Loucy (cell line): ENCODE data around the gene HEPN1.

Source experiments
- H2AFZ ChIP-seq: fragments of 200-600 bp; sonication (generic); 2 replicates; pipeline ENCODE4 v1.6.0; 2016; ENCODE audit warnings: antibody characterized with exemption, mild to moderate bottlenecking, low read length, moderate library complexity
- H3F3A ChIP-seq: fragments of 200-600 bp; 2 replicates; pipeline ENCODE4 v1.6.0; 2016; ENCODE audit warnings: antibody characterized with exemption, low read depth, mild to moderate bottlenecking
- H3K27me3 ChIP-seq: fragments of 200-600 bp; sonication (generic); 2 replicates; pipeline ENCODE4 v1.6.1; 2014; ENCODE audit warnings: low read length, mild to moderate bottlenecking; ENCODE audit not compliant: insufficient read depth, poor library complexity, severe bottlenecking
- H3K36me3 ChIP-seq: fragments of 200-600 bp; sonication (generic); 2 replicates; pipeline ENCODE4 v1.6.1; 2016; ENCODE audit warnings: low read length; ENCODE audit not compliant: insufficient read depth
- H3K4me1 ChIP-seq: fragments of 200-600 bp; sonication (generic); 2 replicates; pipeline ENCODE4 v1.5.1; 2014; ENCODE audit warnings: low read length, mild to moderate bottlenecking; ENCODE audit not compliant: insufficient read depth, poor library complexity, severe bottlenecking
- H3K4me2 ChIP-seq: fragments of 200-600 bp; sonication (generic); 2 replicates; pipeline ENCODE4 v1.6.0; 2014; ENCODE audit warnings: antibody characterized with exemption, low read length, low read depth, mild to moderate bottlenecking; ENCODE audit not compliant: poor library complexity, severe bottlenecking
- H3K4me3 ChIP-seq: fragments of 200-600 bp; sonication (generic); 2 replicates; pipeline ENCODE4 v1.5.1; 2014; ENCODE audit warnings: low read length, mild to moderate bottlenecking, mixed read lengths; ENCODE audit not compliant: poor library complexity, severe bottlenecking
- H3K79me2 ChIP-seq: fragments of 200-600 bp; sonication (generic); 2 replicates; pipeline ENCODE4 v1.6.1; 2014; ENCODE audit warnings: low read length; ENCODE audit not compliant: insufficient read depth
- H3K9ac ChIP-seq: fragments of 200-600 bp; sonication (generic); 2 replicates; pipeline ENCODE4 v1.6.0; 2014; ENCODE audit warnings: mild to moderate bottlenecking, low read depth, low read length, moderate library complexity; ENCODE audit not compliant: poor library complexity, severe bottlenecking
- H3K9me2 ChIP-seq: fragments of 200-600 bp; sonication (generic); replicated peaks from 2 replicates; pipeline ENCODE4 v1.6.1; 2016; ENCODE audit warnings: low read depth, low read length, mixed read lengths
- H3K9me3 ChIP-seq: fragments of 200-600 bp; sonication (generic); 2 replicates; pipeline ENCODE4 v1.6.1; 2014; ENCODE audit warnings: mild to moderate bottlenecking, antibody characterized with exemption, low read length, low read depth; ENCODE audit not compliant: insufficient read depth
- H4K20me1 ChIP-seq: fragments of 200-600 bp; sonication (generic); 2 replicates; pipeline ENCODE4 v1.6.0; 2014; ENCODE audit warnings: antibody characterized with exemption, low read length, mild to moderate bottlenecking; ENCODE audit not compliant: insufficient read depth, poor library complexity, severe bottlenecking
- EZH2phosphoT487 ChIP-seq: fragments of 200-600 bp; IDR thresholded peaks from 2 replicates; pipeline ENCODE4 v1.6.1; 2018; ENCODE audit warnings: antibody characterized with exemption, mild to moderate bottlenecking, moderate library complexity, borderline replicate concordance
- TF ChIP-seq, protein P1 (sequence below): fragments of 200-600 bp; sonication (generic); conservative IDR thresholded peaks from 2 replicates; pipeline ENCODE4 v1.5.1; 2014; ENCODE audit warnings: mild to moderate bottlenecking, antibody characterized with exemption, low read length

Gene HEPN1

DNA sequence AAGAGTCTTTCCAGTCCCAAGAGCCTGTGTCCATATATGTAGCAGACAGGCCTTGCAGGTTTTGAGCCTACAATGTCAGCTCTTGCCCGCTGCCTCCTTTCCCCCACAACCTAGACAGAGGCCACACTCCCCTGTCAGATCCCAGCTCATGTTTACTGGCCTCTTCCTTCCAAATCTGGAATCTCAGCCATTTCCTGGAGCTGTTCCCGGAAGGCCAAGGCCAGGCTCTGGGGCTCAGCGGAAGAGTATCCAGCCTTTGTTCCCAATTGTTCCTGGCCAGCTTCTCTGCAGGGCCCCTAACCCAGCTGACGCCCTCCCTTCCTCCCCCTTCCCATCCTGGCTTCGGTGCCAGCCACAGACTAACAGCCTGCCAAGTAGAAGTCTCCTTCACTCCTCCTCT is 20.3 kb upstream of the HEPN1 start:
- H3K27me3 ChIP-seq: peaks cover 16% of the 10 kb centered on the region
- no peak for TF ChIP-seq EZH2phosphoT487
- TF ChIP-seq, protein P1, sequence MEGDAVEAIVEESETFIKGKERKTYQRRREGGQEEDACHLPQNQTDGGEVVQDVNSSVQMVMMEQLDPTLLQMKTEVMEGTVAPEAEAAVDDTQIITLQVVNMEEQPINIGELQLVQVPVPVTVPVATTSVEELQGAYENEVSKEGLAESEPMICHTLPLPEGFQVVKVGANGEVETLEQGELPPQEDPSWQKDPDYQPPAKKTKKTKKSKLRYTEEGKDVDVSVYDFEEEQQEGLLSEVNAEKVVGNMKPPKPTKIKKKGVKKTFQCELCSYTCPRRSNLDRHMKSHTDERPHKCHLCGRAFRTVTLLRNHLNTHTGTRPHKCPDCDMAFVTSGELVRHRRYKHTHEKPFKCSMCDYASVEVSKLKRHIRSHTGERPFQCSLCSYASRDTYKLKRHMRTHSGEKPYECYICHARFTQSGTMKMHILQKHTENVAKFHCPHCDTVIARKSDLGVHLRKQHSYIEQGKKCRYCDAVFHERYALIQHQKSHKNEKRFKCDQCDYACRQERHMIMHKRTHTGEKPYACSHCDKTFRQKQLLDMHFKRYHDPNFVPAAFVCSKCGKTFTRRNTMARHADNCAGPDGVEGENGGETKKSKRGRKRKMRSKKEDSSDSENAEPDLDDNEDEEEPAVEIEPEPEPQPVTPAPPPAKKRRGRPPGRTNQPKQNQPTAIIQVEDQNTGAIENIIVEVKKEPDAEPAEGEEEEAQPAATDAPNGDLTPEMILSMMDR: no peak
- H3K9me3 ChIP-seq: no peaks in the 10 kb centered on the region
- no peak overlapping the region for H2AFZ ChIP-seq
- H3K79me2 ChIP-seq: no peaks in the 10 kb centered on the region
- H4K20me1 ChIP-seq: no peaks in the 10 kb centered on the region
- H3K4me2 ChIP-seq: no peak overlapping the region
- H3K9me2 ChIP-seq: no peaks in the 10 kb centered on the region
- H3K4me1 ChIP-seq: no peaks in the 10 kb centered on the region
- no peaks in the 10 kb centered on the region for H3F3A ChIP-seq
- no peak overlapping the region for H3K4me3 ChIP-seq
- no peak overlapping the region for H3K9ac ChIP-seq
- H3K36me3 ChIP-seq: no peaks in the 10 kb centered on the region

DNA sequence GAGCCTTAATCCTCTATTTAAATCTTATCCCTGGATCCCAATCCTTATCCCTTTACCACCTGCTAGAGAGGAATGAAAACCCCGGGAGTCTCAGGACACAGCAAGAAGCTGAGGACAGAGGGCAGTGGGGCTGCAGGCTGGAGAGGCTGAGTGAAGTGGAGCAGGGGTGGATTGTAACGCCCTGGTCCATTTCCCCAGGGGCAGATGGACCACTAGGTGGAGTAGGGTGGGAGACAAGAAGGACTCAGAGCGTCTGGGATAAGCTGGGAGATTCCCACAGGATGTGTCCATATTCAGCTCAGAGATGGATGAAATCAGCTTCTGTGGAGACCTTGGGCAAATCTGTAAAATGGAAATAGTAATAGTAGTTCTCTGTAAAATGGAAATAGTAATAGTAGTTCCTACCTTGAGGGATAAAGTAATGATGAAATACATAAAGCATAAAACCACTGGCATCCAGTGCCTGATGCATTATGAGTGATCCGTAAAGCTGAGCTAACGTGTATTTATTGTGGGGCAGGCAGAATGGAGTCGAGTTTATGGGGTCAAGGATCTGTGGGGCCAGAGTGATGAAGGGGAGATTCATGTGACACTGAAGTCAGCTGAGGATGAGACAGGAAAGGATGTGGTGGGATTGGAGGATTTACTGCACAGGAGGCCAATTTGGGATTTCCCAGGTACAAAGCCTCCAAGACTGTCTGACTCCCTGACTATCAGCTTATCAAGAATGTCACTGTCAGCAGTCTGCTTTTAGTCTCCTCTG is 19.5 kb upstream of the HEPN1 start:
- Histone ChIP-seq H2AFZ (no peak overlapping the region), H3K9ac (no peak overlapping the region), H3K4me3 (no peak overlapping the region), H3K79me2 (no peaks in the 10 kb centered on the region), H3K9me3 (no peaks in the 10 kb centered on the region), H3K9me2 (no peaks in the 10 kb centered on the region), H3K27me3 (peaks cover 16% of the 10 kb centered on the region), H3K4me1 (no peaks in the 10 kb centered on the region), H3F3A (no peaks in the 10 kb centered on the region), H3K4me2 (no peak overlapping the region), H4K20me1 (no peaks in the 10 kb centered on the region), H3K36me3 (no peaks in the 10 kb centered on the region)
- TF ChIP-seq EZH2phosphoT487: no peak
- TF ChIP-seq, protein P1: no peak

DNA sequence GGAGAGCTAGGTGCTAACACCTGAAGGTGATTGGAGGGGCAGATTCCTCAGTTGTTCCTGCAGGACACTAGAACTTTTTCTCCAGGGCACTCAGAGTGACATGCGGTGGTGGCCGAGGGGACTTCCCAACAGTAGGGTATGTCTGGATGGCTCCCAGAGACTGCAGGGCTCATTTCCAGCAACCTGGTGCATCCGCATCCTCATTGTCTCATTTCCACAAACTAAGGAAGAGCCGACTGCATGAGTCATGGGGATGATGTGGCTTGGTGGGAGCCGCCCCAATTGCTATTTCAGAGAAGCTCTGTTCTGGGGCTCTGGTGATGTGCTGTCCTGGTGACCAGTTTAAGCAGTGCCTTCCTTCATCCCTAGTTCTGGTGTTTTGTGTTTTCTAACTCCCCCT is 18.6 kb upstream of the HEPN1 start:
- Histone ChIP-seq H3K36me3 (no peaks in the 10 kb centered on the region), H3K27me3 (peaks cover 16% of the 10 kb centered on the region), H3K79me2 (no peaks in the 10 kb centered on the region), H3K4me1 (no peaks in the 10 kb centered on the region), H3K4me2 (no peak overlapping the region), H3K9me2 (no peaks in the 10 kb centered on the region), H2AFZ (no peak overlapping the region), H3K9ac (no peak overlapping the region), H3K9me3 (no peaks in the 10 kb centered on the region), H3F3A (no peaks in the 10 kb centered on the region), H4K20me1 (no peaks in the 10 kb centered on the region), H3K4me3 (no peak overlapping the region)
- TF ChIP-seq EZH2phosphoT487: no peak
- TF ChIP-seq, protein P1: no peak
